Immature natural killer cell (primary cell): ENCODE results near the gene WDR46. TPM values are rescaled to one million over a fixed set of nuclear protein-coding genes. Genes with fewer than 3 reads are reported as not detected.
"Not testable (repeated sequence)": the region's sequence is repeated elsewhere in the genome, so short reads cannot be mapped to it uniquely, and the experiment has no call there.

ENCODE experiments used
- DNase-seq, 3 donors: peaks; one replicate each; pipeline ENCODE4 v3.0.0; 2022; ENCODE audit warnings: mixed read lengths in 1 of 3
- H3K27ac Mint-ChIP-seq, 6 donors: one replicate each; pipeline ENCODE4 v1.8.0; 2020; ENCODE audit warnings: mixed read lengths in 6 of 6, mild to moderate bottlenecking in 5 of 6, inconsistent platforms in 4 of 6, moderate library complexity in 3 of 6
- H3K27me3 Mint-ChIP-seq, 3 donors: one replicate each; pipeline ENCODE4 v1.8.0; 2020 to 2021; ENCODE audit warnings: low read depth in 3 of 3, mild to moderate bottlenecking in 3 of 3, mixed read lengths in 3 of 3, moderate library complexity in 3 of 3, inconsistent platforms in 1 of 3
- H3K36me3 Mint-ChIP-seq, 3 donors: one replicate each; pipeline ENCODE4 v1.8.0; 2020; ENCODE audit warnings: mixed read lengths in 3 of 3, inconsistent platforms in 2 of 3, mild to moderate bottlenecking in 2 of 3
- H3K4me1 Mint-ChIP-seq, 2 donors: one replicate each; pipeline ENCODE4 v1.8.0; 2020; ENCODE audit warnings: inconsistent platforms in 2 of 2, mild to moderate bottlenecking in 2 of 2, mixed read lengths in 2 of 2, moderate library complexity in 1 of 2
- H3K4me3 Mint-ChIP-seq, 5 donors: one replicate each; pipeline ENCODE4 v1.8.0; 2020; ENCODE audit warnings: mild to moderate bottlenecking in 5 of 5, mixed read lengths in 5 of 5, inconsistent platforms in 3 of 5, moderate library complexity in 3 of 5
- H3K9me3 Mint-ChIP-seq, 6 donors: one replicate each; pipeline ENCODE4 v1.8.0; 2020; ENCODE audit warnings: mild to moderate bottlenecking in 6 of 6, mixed read lengths in 6 of 6, inconsistent platforms in 4 of 6, moderate library complexity in 3 of 6
- polyA plus RNA-seq, 3 donors: library from polyadenylated mRNA; unstranded; fragments of 300-500 nt; fragmentation: Illumina TruSeq; gene quantifications; one replicate each; pipeline ENCODE4 v1.2.3, GENCODE V29; 2021

The WDR46 gene
- polyA plus RNA-seq, 3 donors from 2014 or later = 59.4 to 81.6 (median 74.3) TPM

- Mint-ChIP-seq H3K27ac (peak within 1 kb of the TSS; percentile 93 to 98 (median 96)), H3K27me3 (peaks cover 2 to 11% (median 8%) of the 10 kb centered on the region in 3 donors), H3K36me3 (peaks cover 12 to 31% (median 16%) of the 10 kb centered on the region in 3 donors), H3K4me3 (peak within 1 kb of the TSS; percentile 89 to 93 (median 92)), H3K4me1 (peaks cover 57 to 68% of the 10 kb centered on the region in 2 donors), H3K9me3 (no peaks in the 10 kb centered on the region)
- peak; percentile 78 to 80 (median 79) for DNase-seq
Measured at GRCh38 chr6:33276864-33277662, 12.0 kb downstream of the WDR46 start, which contains the start of gene B3GALT4. TSS of gene B3GALT4 (plus strand) at chr6:33277123. CDS start at chr6:33277420, 297 bp downstream.

- H3K9me3 Mint-ChIP-seq = no peaks in the 10 kb centered on the region
- peak overlapping the region; percentile 84 to 93 (median 88) for H3K4me3 Mint-ChIP-seq
- H3K36me3 Mint-ChIP-seq = peaks cover 12 to 31% (median 16%) of the 10 kb centered on the region in 3 donors
- H3K4me1 Mint-ChIP-seq = peaks cover 63 to 73% of the 10 kb centered on the region in 2 donors
- peak overlapping the region; percentile 93 to 98 (median 96) for H3K27ac Mint-ChIP-seq
- peaks cover 6 to 16% (median 13%) of the 10 kb centered on the region in 3 donors for H3K27me3 Mint-ChIP-seq
- no peak for DNase-seq
Measured at GRCh38 chr6:33276581-33276863, 12.5 kb downstream of the WDR46 start.

GRCh38 chr6:33275795-33276580 lies 13.1 kb downstream of the WDR46 start:
- DNase-seq, H3K9me3 Mint-ChIP-seq: not testable (repeated sequence)
- Mint-ChIP-seq H3K4me1 (peaks cover 68 to 79% of the 10 kb centered on the region in 2 donors), H3K36me3 (peaks cover 11 to 31% (median 12%) of the 10 kb centered on the region in 3 donors), H3K4me3 (peak overlapping the region; percentile 84 to 93 (median 88)), H3K27ac (peak overlapping the region; percentile 93 to 98 (median 96)), H3K27me3 (peaks cover 9 to 20% (median 18%) of the 10 kb centered on the region in 3 donors)

GRCh38 chr6:33273924-33274902 lies 14.8 kb downstream of the WDR46 start:
- peaks cover 10 to 22% (median 21%) of the 10 kb centered on the region in 3 donors for H3K27me3 Mint-ChIP-seq
- H3K36me3 Mint-ChIP-seq = peaks cover 12 to 31% (median 15%) of the 10 kb centered on the region in 3 donors
- no peaks in the 10 kb centered on the region for H3K9me3 Mint-ChIP-seq
- peak overlapping the region; percentile 48 to 100 (median 96) for H3K4me3 Mint-ChIP-seq
- peaks cover 73 to 90% of the 10 kb centered on the region in 2 donors for H3K4me1 Mint-ChIP-seq
- DNase-seq = no peak
- H3K27ac Mint-ChIP-seq = peak overlapping the region; percentile 92 to 100 (median 97)

- peak overlapping the region; percentile 96 to 100 (median 98) for H3K4me3 Mint-ChIP-seq
- H3K27ac Mint-ChIP-seq = peak overlapping the region; percentile 96 to 100 (median 99)
Measured at GRCh38 chr6:33273129-33273923, 15.7 kb downstream of the WDR46 start.

GRCh38 chr6:33272275-33273128 lies 16.5 kb downstream of the WDR46 start:
- Mint-ChIP-seq H3K4me1 (peaks cover 60 to 73% of the 10 kb centered on the region in 2 donors), H3K36me3 (peaks cover 22 to 45% (median 23%) of the 10 kb centered on the region in 3 donors)

More at GRCh38 chr6:33273129-33273923, 15.7 kb downstream of the WDR46 start:
- no peak for DNase-seq
- peaks cover 10 to 22% (median 21%) of the 10 kb centered on the region in 3 donors for H3K27me3 Mint-ChIP-seq
- peaks cover 67 to 81% of the 10 kb centered on the region in 2 donors for H3K4me1 Mint-ChIP-seq
- no peaks in the 10 kb centered on the region for H3K9me3 Mint-ChIP-seq
- peaks cover 15 to 38% (median 18%) of the 10 kb centered on the region in 3 donors for H3K36me3 Mint-ChIP-seq

GRCh38 chr6:33271468-33272274 lies 17.4 kb downstream of the WDR46 start, which contains the start of the genes RPS18 and VPS52:
TSS of gene RPS18 (plus strand) at chr6:33272075. CDS start at chr6:33272120, 45 bp downstream.
TSS of gene VPS52 (minus strand) at chr6:33271876. CDS start at chr6:33271675, 201 bp downstream.
- Mint-ChIP-seq H3K27ac (peak within 1 kb of the TSS; percentile 96 to 100 (median 99)), H3K4me1 (peaks cover 59 to 71% of the 10 kb centered on the region in 2 donors), H3K27me3 (peaks cover 8 to 18% (median 17%) of the 10 kb centered on the region in 3 donors), H3K4me3 (peak within 1 kb of the TSS; percentile 96 to 100 (median 98)), H3K9me3 (no peaks in the 10 kb centered on the region), H3K36me3 (peaks cover 24 to 50% (median 28%) of the 10 kb centered on the region in 3 donors)
- peak; percentile 91 to 95 (median 95) for DNase-seq

More at GRCh38 chr6:33272275-33273128, 16.5 kb downstream of the WDR46 start:
- Mint-ChIP-seq H3K27ac (peak overlapping the region; percentile 96 to 100 (median 99)), H3K27me3 (peaks cover 8 to 22% (median 21%) of the 10 kb centered on the region in 3 donors), H3K9me3 (no peaks in the 10 kb centered on the region), H3K4me3 (peak overlapping the region; percentile 96 to 100 (median 98))
- DNase-seq = no peak

GRCh38 chr6:33271117-33271467 lies 17.9 kb downstream of the WDR46 start:
- peaks cover 53 to 65% of the 10 kb centered on the region in 2 donors for H3K4me1 Mint-ChIP-seq
- peak overlapping the region; percentile 96 to 100 (median 99) for H3K27ac Mint-ChIP-seq
- H3K36me3 Mint-ChIP-seq = peaks cover 28 to 50% (median 29%) of the 10 kb centered on the region in 3 donors
- H3K4me3 Mint-ChIP-seq = peak overlapping the region; percentile 96 to 100 (median 98)
- no peak for DNase-seq
- H3K9me3 Mint-ChIP-seq = no peaks in the 10 kb centered on the region
- peaks cover 8 to 15% (median 12%) of the 10 kb centered on the region in 3 donors for H3K27me3 Mint-ChIP-seq

- Mint-ChIP-seq H3K27ac (peak overlapping the region in 1 of 6 donors; percentile 48), H3K9me3 (no peaks in the 10 kb centered on the region), H3K36me3 (peaks cover 31 to 58% (median 37%) of the 10 kb centered on the region in 3 donors), H3K4me1 (peaks cover 0 to 2% of the 10 kb centered on the region in 2 donors), H3K27me3 (no peaks in the 10 kb centered on the region), H3K4me3 (no peak overlapping the region)
- no peak for DNase-seq
Measured at GRCh38 chr6:33264015-33264414, 25.0 kb downstream of the WDR46 start.

GRCh38 chr6:33262490-33262889 lies 26.5 kb downstream of the WDR46 start:
- peak overlapping the region in 1 of 6 donors; percentile 32 for H3K27ac Mint-ChIP-seq
- not testable (repeated sequence) for H3K4me3 Mint-ChIP-seq, H3K27me3 Mint-ChIP-seq, H3K9me3 Mint-ChIP-seq, DNase-seq, H3K4me1 Mint-ChIP-seq
- H3K36me3 Mint-ChIP-seq = peaks cover 23 to 45% (median 25%) of the 10 kb centered on the region in 3 donors
